ENCODE data around the gene SLC38A7. TPM values are rescaled to one million over a fixed set of nuclear protein-coding genes. Genes with fewer than 3 reads are reported as not detected.
"Not testable (repeated sequence)": the region's sequence is repeated elsewhere in the genome, so short reads cannot be mapped to it uniquely, and the experiment has no call there.

The SLC38A7 gene, protein sequence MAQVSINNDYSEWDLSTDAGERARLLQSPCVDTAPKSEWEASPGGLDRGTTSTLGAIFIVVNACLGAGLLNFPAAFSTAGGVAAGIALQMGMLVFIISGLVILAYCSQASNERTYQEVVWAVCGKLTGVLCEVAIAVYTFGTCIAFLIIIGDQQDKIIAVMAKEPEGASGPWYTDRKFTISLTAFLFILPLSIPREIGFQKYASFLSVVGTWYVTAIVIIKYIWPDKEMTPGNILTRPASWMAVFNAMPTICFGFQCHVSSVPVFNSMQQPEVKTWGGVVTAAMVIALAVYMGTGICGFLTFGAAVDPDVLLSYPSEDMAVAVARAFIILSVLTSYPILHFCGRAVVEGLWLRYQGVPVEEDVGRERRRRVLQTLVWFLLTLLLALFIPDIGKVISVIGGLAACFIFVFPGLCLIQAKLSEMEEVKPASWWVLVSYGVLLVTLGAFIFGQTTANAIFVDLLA
- polyA plus RNA-seq (ENCODE audit: insufficient read length in 4 of 4), result 10 to 100 TPM; 12.9 to 18.3 (median 14.8) TPM

- peak; percentile 54 to 67 (median 57) for DNase-seq (ENCODE audit: low read depth in 4 of 4, low spot score in 3 of 4)
Measured at GRCh38 chr16:58684354-58685083, at the start of gene SLC38A7. TSS of gene SLC38A7 (minus strand) at chr16:58684770. CDS start at chr16:58680126, 4,644 bp downstream.

DNA sequence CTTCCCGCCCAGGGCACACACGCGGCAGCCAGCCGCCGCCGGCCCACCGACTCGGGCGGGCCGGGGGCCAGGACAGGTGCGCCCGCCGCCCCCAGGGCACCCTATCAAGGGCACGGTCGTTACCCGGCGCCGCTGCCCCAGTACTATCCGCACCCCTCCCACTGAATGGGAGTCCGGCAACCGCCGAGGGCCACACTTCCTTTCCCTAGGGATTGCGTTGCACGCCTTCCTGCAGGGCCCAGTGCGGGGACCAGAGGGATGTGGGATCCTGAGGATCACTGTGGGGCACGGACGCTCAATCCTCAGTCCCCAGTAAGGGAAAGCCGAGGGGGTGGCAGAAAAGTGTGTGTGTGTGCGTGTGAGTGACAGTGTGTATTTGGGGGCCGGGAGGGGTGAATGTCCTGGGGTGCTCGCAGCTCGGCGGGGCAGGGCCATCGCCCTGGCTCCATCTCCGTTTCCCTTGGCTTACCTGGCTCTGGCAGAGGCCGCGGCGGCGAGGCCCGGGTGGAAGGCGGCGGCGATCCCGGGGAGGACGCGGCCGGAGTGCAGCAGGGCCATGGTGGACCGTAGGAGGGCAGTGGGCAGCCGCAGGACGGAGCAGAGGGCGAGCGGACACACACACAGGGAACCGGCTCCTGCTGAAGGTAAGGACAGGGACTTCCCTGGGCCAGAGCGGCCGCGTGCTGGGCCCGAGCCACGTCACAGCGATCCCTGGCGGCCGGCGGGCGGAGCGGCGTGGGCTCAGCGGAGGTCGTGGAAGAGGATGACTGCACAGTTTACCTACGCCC, 49.3 kb upstream of the SLC38A7 start, which contains the start of gene GOT2:
Gene GOT2 (minus strand): TSS at position 646 of the 788 bp plus-strand sequence. CDS start 88 bp downstream, at position 558.
- DNase-seq (ENCODE audit: low read depth in 4 of 4, low spot score in 3 of 4), result peak; percentile 58 to 73 (median 68)

- no peak for DNase-seq (ENCODE audit: low read depth in 4 of 4, low spot score in 3 of 4)
Measured at GRCh38 chr16:58733248-58733670, 48.7 kb upstream of the SLC38A7 start.

GRCh38 chr16:58732545-58733247, 48.1 kb upstream of the SLC38A7 start:
- DNase-seq (ENCODE audit: low read depth in 4 of 4, low spot score in 3 of 4), result no peak

- DNase-seq (ENCODE audit: low read depth in 4 of 4, low spot score in 3 of 4), result no peak
Measured at GRCh38 chr16:58730724-58731370, 46.3 kb upstream of the SLC38A7 start.

DNA sequence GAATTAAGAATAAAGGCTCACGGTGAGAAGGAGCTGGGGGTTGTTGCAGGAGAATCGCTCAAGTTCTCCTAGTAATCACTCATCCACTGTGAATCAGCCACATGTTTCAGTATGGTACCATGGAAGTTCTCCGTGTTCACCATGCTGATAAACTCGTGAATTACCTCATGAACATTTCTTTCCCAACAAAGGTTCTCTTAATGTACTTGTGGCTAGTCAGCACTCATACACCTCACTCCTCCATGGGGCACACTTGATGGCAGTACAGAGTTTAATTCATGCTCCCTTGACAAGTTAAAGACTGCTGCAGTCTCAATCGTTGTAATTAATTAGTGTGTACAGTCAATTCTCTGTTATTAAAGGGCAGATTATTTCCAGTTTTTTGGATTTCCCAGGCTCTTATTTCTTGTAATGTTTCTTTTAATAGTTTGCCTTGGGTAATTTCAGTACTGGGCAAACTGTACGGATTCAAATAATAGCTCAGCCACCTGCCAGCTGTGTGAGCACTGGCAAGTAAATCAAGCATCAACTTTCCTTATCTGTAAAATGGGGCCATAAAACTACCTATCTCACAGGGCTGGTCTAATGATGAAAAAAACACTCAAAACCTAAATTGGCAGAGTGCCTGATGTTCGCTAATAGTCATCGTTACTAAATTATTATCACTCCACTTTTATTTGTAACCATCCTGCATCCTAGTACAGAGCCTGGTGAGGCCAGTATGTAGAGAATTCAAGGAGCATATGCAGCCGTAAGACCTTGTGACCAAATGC, 43.4 kb upstream of the SLC38A7 start:
- DNase-seq (ENCODE audit: low read depth in 4 of 4, low spot score in 3 of 4), result no peak

- no peak for DNase-seq (ENCODE audit: low read depth in 4 of 4, low spot score in 3 of 4)
Measured at GRCh38 chr16:58727028-58727781, 42.6 kb upstream of the SLC38A7 start.

DNA sequence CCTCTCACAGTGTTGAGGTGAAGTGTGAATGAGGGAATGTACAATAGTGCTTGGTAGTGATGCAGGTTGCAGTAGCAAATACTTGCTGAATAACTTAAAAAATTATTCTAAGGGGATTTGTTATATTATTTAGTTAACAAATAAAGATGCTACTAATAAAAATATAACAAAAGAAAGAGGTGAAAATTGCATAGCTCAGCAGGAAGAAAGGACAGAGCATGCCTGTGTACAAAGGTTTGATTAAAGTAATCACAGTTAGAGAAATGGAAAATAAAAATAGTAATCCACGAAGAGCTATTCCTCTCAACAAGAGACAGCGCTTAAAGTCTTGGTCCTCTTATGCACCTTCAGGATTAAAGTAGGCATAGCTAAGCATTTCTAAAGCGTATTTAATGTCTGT, 38.5 kb upstream of the SLC38A7 start:
- no peak for DNase-seq (ENCODE audit: low read depth in 4 of 4, low spot score in 3 of 4)

- DNase-seq (ENCODE audit: low read depth in 4 of 4, low spot score in 3 of 4), result no peak
Measured at GRCh38 chr16:58717994-58718393, 33.4 kb upstream of the SLC38A7 start.

GRCh38 chr16:58716468-58716867, 31.9 kb upstream of the SLC38A7 start:
- no peak for DNase-seq (ENCODE audit: low read depth in 4 of 4, low spot score in 3 of 4)

DNA sequence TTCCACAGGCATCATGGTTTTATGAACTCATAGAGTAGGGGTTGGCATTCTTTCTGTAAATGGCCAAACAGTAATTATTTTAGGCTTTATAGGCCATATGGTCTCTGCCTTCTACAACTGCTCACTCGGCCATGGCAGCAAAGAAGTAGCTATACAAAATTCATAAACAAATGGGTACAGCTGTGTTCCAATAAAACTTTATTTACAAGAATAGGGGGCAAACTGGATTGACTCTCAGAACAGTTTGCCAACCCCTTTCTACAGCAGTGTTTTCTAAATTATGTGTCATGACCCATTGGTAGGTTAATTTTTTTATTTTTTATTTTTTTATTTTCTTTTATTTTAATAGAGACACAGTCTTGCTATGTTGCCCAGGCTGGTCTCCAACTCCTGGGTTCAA, 29.2 kb upstream of the SLC38A7 start:
- DNase-seq (ENCODE audit: low read depth in 4 of 4, low spot score in 3 of 4), result no peak

- DNase-seq (ENCODE audit: low read depth in 4 of 4, low spot score in 3 of 4), result peak in 2 of 4 donors; percentile 44 to 56
Measured at GRCh38 chr16:58709333-58709732, 24.8 kb upstream of the SLC38A7 start.

GRCh38 chr16:58699151-58699550, 14.6 kb upstream of the SLC38A7 start:
- no peak for DNase-seq (ENCODE audit: low read depth in 4 of 4, low spot score in 3 of 4)

DNA sequence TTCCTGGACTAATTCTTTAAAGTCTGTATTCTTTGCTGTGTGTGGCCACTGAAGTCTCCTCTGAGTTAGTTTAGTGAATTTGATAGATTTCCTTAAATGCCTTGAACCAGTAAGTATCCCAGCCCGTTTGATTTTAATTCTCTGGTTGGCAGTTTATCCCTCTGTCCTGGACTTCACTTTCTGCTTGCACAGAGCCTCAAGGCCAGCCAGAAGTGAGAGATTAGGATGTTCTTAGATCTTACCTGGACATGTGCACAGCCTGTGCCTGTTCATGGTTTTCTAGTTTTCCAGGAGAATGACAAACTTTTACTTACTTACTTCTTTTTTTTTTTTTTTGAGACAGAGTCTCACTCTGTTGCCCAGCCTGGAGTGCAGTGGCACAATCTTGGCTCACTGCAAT, 10.8 kb upstream of the SLC38A7 start:
- no peak for DNase-seq (ENCODE audit: low read depth in 4 of 4, low spot score in 3 of 4)

DNA sequence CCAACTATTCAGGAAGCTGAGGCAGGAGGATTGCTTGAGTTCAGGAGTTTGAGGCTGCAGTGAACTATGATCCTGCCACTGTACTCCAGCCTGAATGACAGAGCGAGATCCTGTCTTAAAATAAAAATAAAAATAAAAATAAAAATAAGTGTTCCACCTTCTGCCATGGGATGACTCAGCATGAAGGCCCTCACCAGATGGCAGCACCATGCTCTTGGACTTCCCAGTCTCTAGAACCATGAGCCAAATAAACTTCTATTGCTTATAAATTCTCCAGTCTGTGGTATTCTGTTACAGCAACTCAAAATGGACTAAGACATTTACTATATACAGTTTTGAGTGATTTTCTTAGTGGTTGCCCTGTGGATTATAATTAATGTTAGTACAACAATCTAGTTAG, 7.9 kb upstream of the SLC38A7 start:
- no peak for DNase-seq (ENCODE audit: low read depth in 4 of 4, low spot score in 3 of 4)

DNA sequence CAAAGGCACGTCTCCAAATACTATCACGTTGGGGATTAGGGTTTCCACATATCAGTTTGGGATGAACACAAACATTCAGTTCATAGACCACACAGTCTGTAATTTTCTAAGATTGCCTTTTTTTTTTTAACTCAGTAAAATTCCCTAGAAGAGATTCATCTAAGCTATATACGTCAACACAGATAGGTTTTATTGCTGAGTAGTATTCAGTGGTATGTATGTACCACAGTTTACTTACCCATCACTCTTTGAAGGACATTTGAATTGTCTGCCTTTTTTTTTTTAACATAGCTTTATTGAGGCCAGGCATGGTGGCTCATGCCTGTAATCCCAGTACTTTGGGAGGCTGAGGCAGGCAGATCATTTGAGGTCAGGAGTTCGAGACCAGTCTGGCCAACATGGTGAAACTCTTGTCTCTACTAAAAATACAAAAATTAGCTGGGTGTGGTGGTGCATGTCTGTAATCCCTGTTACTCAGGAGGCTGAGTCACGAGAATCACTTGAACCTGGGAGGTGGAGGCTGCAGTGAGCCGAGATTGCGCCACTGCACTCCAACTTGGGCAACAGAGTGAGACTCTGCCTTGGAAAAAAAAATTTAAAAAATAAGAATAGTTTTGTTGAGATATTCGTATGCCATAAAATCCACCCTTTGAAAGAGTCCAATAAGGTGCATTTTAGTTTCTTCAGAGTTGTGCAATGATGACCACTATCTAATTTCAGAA, 2.6 kb upstream of the SLC38A7 start:
- not testable (repeated sequence) for DNase-seq (ENCODE audit: low read depth in 4 of 4, low spot score in 3 of 4)

- DNase-seq (ENCODE audit: low read depth in 4 of 4, low spot score in 3 of 4), result no peak
Measured at GRCh38 chr16:58685084-58685449, 497 bp upstream of the SLC38A7 start.

DNA sequence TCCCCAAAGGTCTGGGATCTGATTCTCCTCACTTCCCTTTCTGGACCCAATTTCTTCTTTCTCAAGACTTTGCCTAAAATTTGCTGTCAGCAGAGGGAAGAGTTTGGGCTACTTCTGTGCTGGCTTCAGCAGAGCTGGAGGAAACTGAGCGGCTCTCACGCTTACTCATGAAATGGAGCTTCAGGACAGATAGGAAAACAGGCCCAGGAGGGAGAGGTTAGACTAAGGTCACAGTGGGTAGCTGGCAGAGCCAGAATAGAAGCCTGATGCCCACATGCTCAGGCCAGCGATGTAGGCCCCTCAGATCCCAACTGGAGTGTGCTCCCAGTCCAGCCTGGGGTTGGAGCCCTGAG, 593 bp downstream of the SLC38A7 start:
- no peak for DNase-seq (ENCODE audit: low read depth in 4 of 4, low spot score in 3 of 4)

Measured in right renal pelvis (tissue), 4 donors.